ENCODE measurements around the gene CCDC88C. TPM values are rescaled to one million over a fixed set of nuclear protein-coding genes. Genes with fewer than 3 reads are reported as not detected.

The CCDC88C gene
- total RNA-seq, 6 donors from 2014 or later, result 33.1 to 119 (median 54.5) TPM

DNA sequence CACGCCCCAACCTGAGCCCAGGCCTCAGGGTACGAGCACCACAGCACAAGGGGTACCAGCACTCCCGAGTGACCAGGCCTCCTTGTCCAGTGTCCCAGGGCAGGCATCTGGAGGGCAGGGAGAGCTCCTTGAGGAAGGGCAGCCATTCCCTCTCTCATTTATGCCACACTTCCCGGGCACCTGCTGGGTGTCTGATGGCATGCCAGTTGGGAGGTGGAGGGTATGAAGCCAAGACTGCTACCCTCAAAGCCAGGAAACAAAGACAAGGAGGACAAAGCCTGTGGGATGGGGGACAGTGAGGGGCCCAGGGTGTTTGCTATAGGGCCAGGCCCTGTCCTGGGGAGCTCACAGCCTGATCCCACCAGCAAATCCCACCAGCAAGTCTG is 45.6 kb downstream of the CCDC88C start:
- WGBS, 2 donors, result 100% methylated on average over 1 of the region's 4 CpGs; no CpG with 5 or more reads in 1 of the 2 donors

DNA sequence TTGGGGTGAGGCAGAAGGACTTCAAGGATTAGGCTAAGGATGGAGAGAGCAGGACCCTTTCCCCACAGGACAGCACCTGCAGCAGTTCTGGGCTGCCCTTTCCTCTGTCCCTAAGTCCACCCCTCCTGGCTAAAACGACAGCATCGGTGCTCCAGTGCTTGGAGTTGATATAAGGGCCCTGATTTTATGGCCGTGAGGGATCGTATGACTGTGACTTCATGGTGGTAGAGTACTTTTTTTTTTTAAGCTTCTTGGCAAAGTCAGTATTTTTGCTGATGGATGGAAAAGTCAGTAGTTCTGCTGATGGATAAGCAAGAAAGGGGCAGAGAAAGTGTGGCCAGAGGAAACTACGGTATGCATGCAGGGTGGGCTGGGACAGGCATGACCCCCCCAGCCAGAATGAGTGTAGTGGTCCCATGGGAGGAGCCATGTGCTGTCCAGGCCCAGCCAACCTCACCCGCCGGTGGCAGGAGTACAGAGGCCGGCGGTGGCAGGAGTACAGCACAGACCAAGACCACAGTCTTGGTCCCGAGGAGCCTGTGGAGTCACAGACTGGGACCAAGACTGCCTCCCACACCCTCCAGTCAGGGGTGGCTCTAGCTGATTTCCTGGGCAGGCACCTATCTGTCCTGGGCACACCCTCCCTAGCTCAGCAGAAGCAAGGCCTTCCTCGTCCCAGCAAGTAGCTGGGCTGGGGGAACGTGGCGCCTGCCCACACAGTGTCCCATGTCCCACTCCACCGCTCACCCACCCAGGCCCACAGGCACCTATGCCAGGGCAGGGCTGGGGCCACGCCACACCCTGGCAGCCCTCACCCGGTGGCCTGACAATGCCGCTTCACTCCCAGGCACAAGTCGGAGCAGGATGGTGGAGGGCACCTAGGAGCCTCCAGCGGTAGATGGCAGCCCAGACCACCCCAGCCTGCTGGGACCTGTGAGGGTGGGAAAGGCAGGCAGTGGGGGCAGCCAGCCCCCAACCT is 46.3 kb downstream of the CCDC88C start:
- H3K4me1 ChIP-seq, result peaks cover 67 to 95% (median 83%) of the 10 kb centered on the region in 4 donors
- no peak overlapping the region for H3K4me3 ChIP-seq
- H3K36me3 ChIP-seq, result no peaks in the 10 kb centered on the region
- H3K9me3 ChIP-seq, result no peaks in the 10 kb centered on the region
- DNase-seq (peak in 1 of 2 donors; percentile 55), ATAC-seq (ENCODE audit: low FRiP score in 2 of 2) (no peak)
- peak overlapping the region in 2 of 4 donors; percentile 46 to 70 for H3K27ac ChIP-seq
- H3K27me3 ChIP-seq, result no peaks in the 10 kb centered on the region
- TF ChIP-seq POLR2AphosphoS5 (IDR thresholded peaks at IDR 0.05), result no peak
- WGBS, 2 donors, result 72 to 84% methylated on average over 7 to 17 of the region's 19 CpGs

More for the DNA sequence above, 45.6 kb downstream of the CCDC88C start:
- Histone ChIP-seq H3K4me3 (no peak overlapping the region), H3K27me3 (no peaks in the 10 kb centered on the region), H3K27ac (peak overlapping the region in 2 of 4 donors; percentile 46 to 70), H3K36me3 (no peaks in the 10 kb centered on the region), H3K4me1 (peaks cover 63 to 96% (median 83%) of the 10 kb centered on the region in 4 donors), H3K9me3 (no peaks in the 10 kb centered on the region)
- TF ChIP-seq POLR2A (IDR thresholded peaks at IDR 0.05) (no peak), POLR2AphosphoS5 (IDR thresholded peaks at IDR 0.05) (no peak), EP300 (IDR thresholded peaks at IDR 0.05) (no peak)
- TF ChIP-seq, protein P1, sequence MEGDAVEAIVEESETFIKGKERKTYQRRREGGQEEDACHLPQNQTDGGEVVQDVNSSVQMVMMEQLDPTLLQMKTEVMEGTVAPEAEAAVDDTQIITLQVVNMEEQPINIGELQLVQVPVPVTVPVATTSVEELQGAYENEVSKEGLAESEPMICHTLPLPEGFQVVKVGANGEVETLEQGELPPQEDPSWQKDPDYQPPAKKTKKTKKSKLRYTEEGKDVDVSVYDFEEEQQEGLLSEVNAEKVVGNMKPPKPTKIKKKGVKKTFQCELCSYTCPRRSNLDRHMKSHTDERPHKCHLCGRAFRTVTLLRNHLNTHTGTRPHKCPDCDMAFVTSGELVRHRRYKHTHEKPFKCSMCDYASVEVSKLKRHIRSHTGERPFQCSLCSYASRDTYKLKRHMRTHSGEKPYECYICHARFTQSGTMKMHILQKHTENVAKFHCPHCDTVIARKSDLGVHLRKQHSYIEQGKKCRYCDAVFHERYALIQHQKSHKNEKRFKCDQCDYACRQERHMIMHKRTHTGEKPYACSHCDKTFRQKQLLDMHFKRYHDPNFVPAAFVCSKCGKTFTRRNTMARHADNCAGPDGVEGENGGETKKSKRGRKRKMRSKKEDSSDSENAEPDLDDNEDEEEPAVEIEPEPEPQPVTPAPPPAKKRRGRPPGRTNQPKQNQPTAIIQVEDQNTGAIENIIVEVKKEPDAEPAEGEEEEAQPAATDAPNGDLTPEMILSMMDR (IDR thresholded peaks at IDR 0.05), result no peak
- ATAC-seq (ENCODE audit: low FRiP score in 2 of 2), result no peak
- no peak for DNase-seq

DNA sequence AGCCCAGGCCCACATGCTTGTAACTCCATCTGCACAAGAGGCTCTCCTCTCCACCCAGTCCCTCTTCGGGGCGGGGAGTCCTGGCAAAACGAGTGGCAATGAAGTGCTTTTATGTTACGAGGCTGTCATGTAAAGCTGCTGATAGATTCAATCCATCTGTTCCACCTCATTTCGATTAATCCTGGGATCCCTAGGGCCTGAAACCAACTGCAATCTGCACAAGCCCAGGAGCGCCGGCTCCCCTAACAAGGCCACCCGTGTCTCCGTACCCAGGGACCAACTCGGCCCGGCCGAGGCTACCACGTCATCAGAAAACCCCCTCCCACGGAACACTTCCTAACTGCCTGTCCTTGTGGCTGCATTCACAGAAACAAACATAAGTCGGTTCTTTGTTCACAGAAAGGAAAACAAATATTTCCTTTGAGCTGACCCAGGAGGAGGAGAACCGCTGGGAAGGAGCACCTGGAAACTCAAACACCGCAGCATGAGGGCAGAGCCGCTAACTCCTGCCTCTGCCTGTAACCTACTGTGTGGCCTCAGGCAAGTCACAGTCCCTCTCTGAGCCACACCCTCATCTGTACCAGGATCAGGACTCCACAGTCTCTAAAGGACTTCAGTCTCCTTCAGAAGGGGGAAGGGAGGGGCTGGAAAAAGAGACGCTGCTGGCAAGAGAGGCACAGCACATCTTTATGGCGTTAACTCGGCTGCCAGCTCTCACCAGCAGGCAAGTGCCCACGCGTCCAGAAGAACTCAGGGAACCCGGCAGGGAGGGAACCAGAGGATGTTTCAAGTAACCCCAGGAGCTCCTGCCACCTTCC is 47.8 kb downstream of the CCDC88C start:
- Histone ChIP-seq H3K27me3 (no peaks in the 10 kb centered on the region), H3K4me3 (peak overlapping the region in 2 of 4 donors; percentile 13 to 16), H3K4me1 (peaks cover 67 to 88% (median 75%) of the 10 kb centered on the region in 4 donors), H3K27ac (peak overlapping the region; percentile 53 to 70 (median 63)), H3K9me3 (no peaks in the 10 kb centered on the region), H3K36me3 (no peaks in the 10 kb centered on the region)
- DNase-seq (no peak), ATAC-seq (ENCODE audit: low FRiP score in 2 of 2) (peak in 1 of 2 donors; percentile 41)
- no peak for TF ChIP-seq EP300 (IDR thresholded peaks at IDR 0.05)
- TF ChIP-seq POLR2AphosphoS5 (IDR thresholded peaks at IDR 0.05), result no peak
- TF ChIP-seq POLR2A (IDR thresholded peaks at IDR 0.05), result no peak
- TF ChIP-seq, protein P1 (IDR thresholded peaks at IDR 0.05), result no peak
- 37 to 55% methylated on average over 16 to 24 of the region's 24 CpGs for WGBS, 2 donors

DNA sequence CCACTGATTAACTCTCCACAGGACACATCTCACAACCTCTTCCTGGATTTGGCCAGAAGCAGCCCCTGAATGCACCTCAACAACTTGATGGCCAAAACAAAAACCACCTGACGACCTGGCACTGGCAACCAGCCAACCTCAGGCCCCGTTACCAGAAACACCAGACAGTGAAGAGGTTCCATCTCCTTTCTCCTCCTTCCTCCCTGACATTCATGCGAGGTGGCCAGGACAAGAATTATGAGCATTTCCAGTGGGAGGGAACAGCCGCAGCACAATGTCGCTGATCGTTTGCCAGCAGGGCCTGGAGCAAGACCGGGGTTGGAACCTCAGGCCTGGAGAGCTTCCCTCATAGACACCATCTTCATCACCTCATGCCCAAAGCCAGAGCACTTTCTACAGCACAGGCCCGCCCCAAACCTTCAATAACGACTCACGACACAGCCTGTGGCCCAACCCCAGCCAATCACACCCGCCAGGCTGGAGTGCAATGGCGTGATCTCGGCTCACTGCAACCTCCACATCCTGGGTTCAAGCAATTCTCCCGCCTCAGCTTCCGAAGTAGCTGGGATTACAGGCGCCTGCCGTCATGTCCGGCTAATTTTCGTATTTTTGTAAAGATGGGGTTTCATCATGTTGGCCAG is 48.7 kb downstream of the CCDC88C start:
- 72 to 73% methylated on average over 18 to 19 of the region's 19 CpGs for WGBS, 2 donors
- H3K27me3 ChIP-seq, result no peaks in the 10 kb centered on the region
- peaks cover 59 to 88% (median 71%) of the 10 kb centered on the region in 4 donors for H3K4me1 ChIP-seq
- H3K36me3 ChIP-seq, result no peaks in the 10 kb centered on the region
- no peak for DNase-seq
- TF ChIP-seq POLR2A (IDR thresholded peaks at IDR 0.05) (no peak), POLR2AphosphoS5 (IDR thresholded peaks at IDR 0.05) (no peak), EP300 (IDR thresholded peaks at IDR 0.05) (no peak)
- TF ChIP-seq, protein P1 (IDR thresholded peaks at IDR 0.05), result no peak
- no peak overlapping the region for H3K4me3 ChIP-seq
- no peaks in the 10 kb centered on the region for H3K9me3 ChIP-seq
- H3K27ac ChIP-seq, result peak overlapping the region in 1 of 4 donors; percentile 70
- ATAC-seq (ENCODE audit: low FRiP score in 2 of 2), result no peak

Data from upper lobe of left lung (tissue), 6 donors.